ENCODE measurements around the gene SEMA5B.

SEMA5B gene

DNA sequence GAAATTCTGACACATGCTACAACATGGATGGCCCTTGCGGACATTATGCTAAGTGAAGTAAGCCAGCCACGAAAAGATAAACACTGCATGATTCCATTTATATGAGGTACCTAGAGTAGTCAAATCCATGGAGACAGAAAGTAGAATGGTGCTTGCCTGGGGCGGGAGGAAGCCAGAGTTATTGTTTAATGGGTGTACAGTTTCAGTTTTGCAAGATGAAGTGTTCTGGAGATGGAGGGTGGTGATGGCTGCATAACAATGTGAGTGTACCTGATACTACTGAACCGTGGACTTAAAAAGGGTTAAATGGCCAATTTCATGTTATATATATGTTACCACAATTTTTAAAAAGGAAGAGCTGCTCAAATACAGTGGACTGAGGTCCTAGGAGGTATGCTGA is 66.9 kb downstream of the SEMA5B start:
- Histone ChIP-seq H3K27me3 (ENCODE audit: insufficient read depth, poor library complexity, severe bottlenecking) (peaks cover 2% of the 10 kb centered on the region), H3K4me3 (replicated peaks; ENCODE audit: insufficient read depth, low read length) (no peak overlapping the region), H3K27ac (replicated peaks) (no peak overlapping the region)
- no peak for TF ChIP-seq POLR2AphosphoS5 (IDR thresholded peaks at IDR 0.05; ENCODE audit: low read depth)
- no peak for TF ChIP-seq SPI1 (IDR thresholded peaks at IDR 0.05; ENCODE audit: borderline replicate concordance, low read depth)
- TF ChIP-seq, protein P1, sequence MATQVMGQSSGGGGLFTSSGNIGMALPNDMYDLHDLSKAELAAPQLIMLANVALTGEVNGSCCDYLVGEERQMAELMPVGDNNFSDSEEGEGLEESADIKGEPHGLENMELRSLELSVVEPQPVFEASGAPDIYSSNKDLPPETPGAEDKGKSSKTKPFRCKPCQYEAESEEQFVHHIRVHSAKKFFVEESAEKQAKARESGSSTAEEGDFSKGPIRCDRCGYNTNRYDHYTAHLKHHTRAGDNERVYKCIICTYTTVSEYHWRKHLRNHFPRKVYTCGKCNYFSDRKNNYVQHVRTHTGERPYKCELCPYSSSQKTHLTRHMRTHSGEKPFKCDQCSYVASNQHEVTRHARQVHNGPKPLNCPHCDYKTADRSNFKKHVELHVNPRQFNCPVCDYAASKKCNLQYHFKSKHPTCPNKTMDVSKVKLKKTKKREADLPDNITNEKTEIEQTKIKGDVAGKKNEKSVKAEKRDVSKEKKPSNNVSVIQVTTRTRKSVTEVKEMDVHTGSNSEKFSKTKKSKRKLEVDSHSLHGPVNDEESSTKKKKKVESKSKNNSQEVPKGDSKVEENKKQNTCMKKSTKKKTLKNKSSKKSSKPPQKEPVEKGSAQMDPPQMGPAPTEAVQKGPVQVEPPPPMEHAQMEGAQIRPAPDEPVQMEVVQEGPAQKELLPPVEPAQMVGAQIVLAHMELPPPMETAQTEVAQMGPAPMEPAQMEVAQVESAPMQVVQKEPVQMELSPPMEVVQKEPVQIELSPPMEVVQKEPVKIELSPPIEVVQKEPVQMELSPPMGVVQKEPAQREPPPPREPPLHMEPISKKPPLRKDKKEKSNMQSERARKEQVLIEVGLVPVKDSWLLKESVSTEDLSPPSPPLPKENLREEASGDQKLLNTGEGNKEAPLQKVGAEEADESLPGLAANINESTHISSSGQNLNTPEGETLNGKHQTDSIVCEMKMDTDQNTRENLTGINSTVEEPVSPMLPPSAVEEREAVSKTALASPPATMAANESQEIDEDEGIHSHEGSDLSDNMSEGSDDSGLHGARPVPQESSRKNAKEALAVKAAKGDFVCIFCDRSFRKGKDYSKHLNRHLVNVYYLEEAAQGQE (IDR thresholded peaks at IDR 0.05; ENCODE audit: insufficient replicate concordance, low read depth) = no peak
- TF ChIP-seq GABPA (IDR thresholded peaks at IDR 0.05; ENCODE audit: low read depth) = no peak
- TF ChIP-seq, protein P2, sequence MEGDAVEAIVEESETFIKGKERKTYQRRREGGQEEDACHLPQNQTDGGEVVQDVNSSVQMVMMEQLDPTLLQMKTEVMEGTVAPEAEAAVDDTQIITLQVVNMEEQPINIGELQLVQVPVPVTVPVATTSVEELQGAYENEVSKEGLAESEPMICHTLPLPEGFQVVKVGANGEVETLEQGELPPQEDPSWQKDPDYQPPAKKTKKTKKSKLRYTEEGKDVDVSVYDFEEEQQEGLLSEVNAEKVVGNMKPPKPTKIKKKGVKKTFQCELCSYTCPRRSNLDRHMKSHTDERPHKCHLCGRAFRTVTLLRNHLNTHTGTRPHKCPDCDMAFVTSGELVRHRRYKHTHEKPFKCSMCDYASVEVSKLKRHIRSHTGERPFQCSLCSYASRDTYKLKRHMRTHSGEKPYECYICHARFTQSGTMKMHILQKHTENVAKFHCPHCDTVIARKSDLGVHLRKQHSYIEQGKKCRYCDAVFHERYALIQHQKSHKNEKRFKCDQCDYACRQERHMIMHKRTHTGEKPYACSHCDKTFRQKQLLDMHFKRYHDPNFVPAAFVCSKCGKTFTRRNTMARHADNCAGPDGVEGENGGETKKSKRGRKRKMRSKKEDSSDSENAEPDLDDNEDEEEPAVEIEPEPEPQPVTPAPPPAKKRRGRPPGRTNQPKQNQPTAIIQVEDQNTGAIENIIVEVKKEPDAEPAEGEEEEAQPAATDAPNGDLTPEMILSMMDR (IDR thresholded peaks at IDR 0.05; ENCODE audit: insufficient read depth, low read length) = no peak
- no peak for DNase-seq (ENCODE audit: low read depth in 1 of 2, low spot score in 1 of 2)

DNA sequence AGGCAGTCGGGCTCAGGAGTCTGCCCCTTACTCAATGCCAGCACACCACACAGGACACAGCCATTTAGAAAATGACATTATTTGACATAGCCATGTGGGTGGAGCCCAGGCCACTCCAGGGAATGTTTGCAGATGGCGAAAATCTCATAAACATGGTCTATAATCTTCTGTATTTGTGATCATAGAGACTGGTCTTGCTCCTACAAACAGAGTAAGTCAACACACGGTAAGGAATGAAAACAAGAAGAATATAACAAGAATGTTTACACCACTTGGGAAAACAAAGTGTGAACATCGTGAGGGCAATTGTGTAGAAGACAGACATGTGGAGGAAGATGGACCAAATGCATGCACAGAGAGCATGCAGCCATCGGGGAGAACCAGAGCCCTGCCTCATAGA is 68.2 kb downstream of the SEMA5B start:
- TF ChIP-seq GABPA (IDR thresholded peaks at IDR 0.05; ENCODE audit: low read depth) = no peak
- TF ChIP-seq POLR2AphosphoS5 (IDR thresholded peaks at IDR 0.05; ENCODE audit: low read depth) = no peak
- TF ChIP-seq, protein P1 (IDR thresholded peaks at IDR 0.05; ENCODE audit: insufficient replicate concordance, low read depth) = no peak
- TF ChIP-seq, protein P2 (IDR thresholded peaks at IDR 0.05; ENCODE audit: insufficient read depth, low read length) = no peak
- Histone ChIP-seq H3K27ac (replicated peaks) (no peak overlapping the region), H3K4me3 (replicated peaks; ENCODE audit: insufficient read depth, low read length) (no peak overlapping the region), H3K27me3 (ENCODE audit: insufficient read depth, poor library complexity, severe bottlenecking) (peaks cover 2% of the 10 kb centered on the region)
- DNase-seq (ENCODE audit: low read depth in 1 of 2, low spot score in 1 of 2) = no peak

DNA sequence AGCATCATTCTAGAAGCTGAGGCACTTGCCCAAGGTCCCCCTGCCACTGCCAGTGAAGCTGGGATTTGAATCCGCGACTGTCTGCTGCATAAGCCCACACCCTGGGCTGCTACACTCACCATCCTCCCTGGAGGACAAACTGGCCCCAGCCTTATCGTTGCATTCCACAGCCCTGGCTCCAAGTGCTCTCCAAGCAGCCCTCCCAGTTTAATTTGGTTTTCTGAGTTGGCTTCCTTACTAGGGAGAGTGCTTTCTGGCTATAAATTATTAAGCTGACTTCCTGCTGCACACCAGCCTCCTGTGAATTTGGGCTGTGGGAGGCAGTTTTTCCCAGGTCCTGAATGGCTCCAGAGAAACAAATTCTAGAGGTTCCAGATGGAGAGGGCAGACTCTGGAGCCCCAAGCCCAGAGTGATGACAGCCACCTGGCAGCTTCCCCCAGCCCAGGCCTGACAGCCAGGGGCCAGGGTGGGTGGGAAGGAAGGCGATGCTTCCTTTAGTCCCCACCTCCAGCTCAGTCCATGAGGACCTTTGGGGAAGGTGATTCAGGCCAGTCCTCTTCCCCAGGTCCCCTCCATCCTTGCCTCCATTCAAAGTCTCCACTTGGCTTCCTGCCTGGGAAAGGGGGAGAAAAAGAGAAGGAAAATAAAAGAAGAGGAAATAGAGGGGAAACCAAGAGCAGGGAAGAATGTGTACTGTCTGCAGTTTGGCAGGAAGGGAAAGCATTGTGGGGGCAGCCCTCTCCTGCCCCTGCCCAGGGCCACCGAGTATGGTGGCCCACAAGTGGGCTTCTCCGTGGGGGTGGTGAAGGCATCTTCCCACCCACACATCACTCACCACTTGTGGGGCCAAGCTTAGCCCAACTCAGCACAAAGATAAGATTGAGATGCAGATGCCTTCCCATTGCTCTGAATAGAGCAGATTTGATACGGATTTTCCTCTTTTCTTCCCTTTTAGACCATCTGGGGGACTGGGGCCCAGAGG is 69.6 kb downstream of the SEMA5B start:
- Histone ChIP-seq H3K4me3 (replicated peaks; ENCODE audit: insufficient read depth, low read length) (no peak overlapping the region), H3K27me3 (ENCODE audit: insufficient read depth, poor library complexity, severe bottlenecking) (peaks cover 2% of the 10 kb centered on the region), H3K27ac (replicated peaks) (no peak overlapping the region)
- no peak for DNase-seq (ENCODE audit: low read depth in 1 of 2, low spot score in 1 of 2)
- TF ChIP-seq, protein P2 (IDR thresholded peaks at IDR 0.05; ENCODE audit: insufficient read depth, low read length) = no peak
- TF ChIP-seq SPI1 (IDR thresholded peaks at IDR 0.05; ENCODE audit: borderline replicate concordance, low read depth) = no peak
- TF ChIP-seq, protein P1 (IDR thresholded peaks at IDR 0.05; ENCODE audit: insufficient replicate concordance, low read depth) = no peak
- TF ChIP-seq GABPA (IDR thresholded peaks at IDR 0.05; ENCODE audit: low read depth) = no peak
- no peak for TF ChIP-seq POLR2AphosphoS5 (IDR thresholded peaks at IDR 0.05; ENCODE audit: low read depth)

Data from HL-60 (cell line).